ENCODE measurements around the gene DSC2.

DSC2 gene

GRCh38 chr18:31098878-31099277, 3.3 kb downstream of the DSC2 start:
- DNase-seq (ENCODE audit: low read depth) = no peak

- no peak for DNase-seq (ENCODE audit: low read depth)
These were observed 4.6 kb downstream of the DSC2 start for GRCh38 chr18:31097666-31098065.

GRCh38 chr18:31093880-31094279, 8.3 kb downstream of the DSC2 start:
- no peak for DNase-seq (ENCODE audit: low read depth)

- DNase-seq (ENCODE audit: low read depth) = no peak
These were observed 8.9 kb downstream of the DSC2 start for GRCh38 chr18:31093294-31093693.

- DNase-seq (ENCODE audit: low read depth) = no peak
These were observed 10.9 kb downstream of the DSC2 start for GRCh38 chr18:31091350-31091749.

- no peak for DNase-seq (ENCODE audit: low read depth)
These were observed 13.7 kb downstream of the DSC2 start for GRCh38 chr18:31088532-31088931.

GRCh38 chr18:31079973-31080372, 22.2 kb downstream of the DSC2 start:
- DNase-seq (ENCODE audit: low read depth) = no peak

GRCh38 chr18:31077878-31078277, 24.3 kb downstream of the DSC2 start:
- no peak for DNase-seq (ENCODE audit: low read depth)

GRCh38 chr18:31072175-31072574, 30.0 kb downstream of the DSC2 start:
- no peak for DNase-seq (ENCODE audit: low read depth)

GRCh38 chr18:31070206-31070605, 32.0 kb downstream of the DSC2 start:
- no peak for DNase-seq (ENCODE audit: low read depth)

- no peak for DNase-seq (ENCODE audit: low read depth)
These were observed 36.0 kb downstream of the DSC2 start for GRCh38 chr18:31066266-31066665.

- no peak for DNase-seq (ENCODE audit: low read depth)
These were observed 37.0 kb downstream of the DSC2 start for GRCh38 chr18:31065036-31065773.

GRCh38 chr18:31064130-31064529, 38.1 kb downstream of the DSC2 start:
- no peak for DNase-seq (ENCODE audit: low read depth)

- no peak for DNase-seq (ENCODE audit: low read depth)
These were observed 40.3 kb downstream of the DSC2 start for GRCh38 chr18:31061945-31062344.

GRCh38 chr18:31058897-31059296, 43.3 kb downstream of the DSC2 start:
- DNase-seq (ENCODE audit: low read depth) = no peak

- no peak for DNase-seq (ENCODE audit: low read depth)
These were observed 44.3 kb downstream of the DSC2 start for GRCh38 chr18:31057917-31058316.

GRCh38 chr18:31057051-31057450, 45.2 kb downstream of the DSC2 start:
- no peak for DNase-seq (ENCODE audit: low read depth)

- no peak for DNase-seq (ENCODE audit: low read depth)
These were observed 45.9 kb downstream of the DSC2 start for GRCh38 chr18:31056296-31056695.

- DNase-seq (ENCODE audit: low read depth) = no peak
These were observed 51.6 kb downstream of the DSC2 start for GRCh38 chr18:31050635-31051034.

- no peak for DNase-seq (ENCODE audit: low read depth)
These were observed 53.0 kb downstream of the DSC2 start for GRCh38 chr18:31049189-31049588.

GRCh38 chr18:31048216-31048615, 54.0 kb downstream of the DSC2 start:
- DNase-seq (ENCODE audit: low read depth) = no peak

GRCh38 chr18:31046916-31047315, 55.3 kb downstream of the DSC2 start:
- no peak for DNase-seq (ENCODE audit: low read depth)

- DNase-seq (ENCODE audit: low read depth) = no peak
These were observed 56.6 kb downstream of the DSC2 start for GRCh38 chr18:31045599-31045998.

GRCh38 chr18:31044926-31045325, 57.3 kb downstream of the DSC2 start:
- DNase-seq (ENCODE audit: low read depth) = no peak

All from CMK (cell line).